Mesenchymal stem cell (in vitro differentiated cells and primary cell): ENCODE results near the gene DYNLT1.

Experiments used
- DNase-seq: peaks from one replicate; pipeline ENCODE4 v3.0.0-alpha.2; 2013
- H2AFZ ChIP-seq: one replicate; pipeline ENCODE4 v1.6.1; 2013; ENCODE audit warnings: low read depth, mild to moderate bottlenecking, control low read depth, inconsistent platforms, low read length, moderate library complexity
- H2AK5ac ChIP-seq: 2 replicates; pipeline ENCODE4 v1.6.1; 2013; ENCODE audit warnings: low read length, moderate library complexity, mild to moderate bottlenecking, inconsistent platforms; ENCODE audit not compliant: severe bottlenecking
- H2BK120ac ChIP-seq: one replicate; pipeline ENCODE4 v1.6.1; 2013; ENCODE audit warnings: low read depth, mild to moderate bottlenecking, inconsistent platforms, low read length, moderate library complexity
- H2BK12ac ChIP-seq, 2 experiments: one replicate each; pipeline ENCODE4 v1.6.1; 2013; ENCODE audit warnings: inconsistent platforms in 2 of 2, low read length in 2 of 2, mild to moderate bottlenecking in 2 of 2, moderate library complexity in 2 of 2, control low read depth in 1 of 2
- H2BK15ac ChIP-seq: one replicate; pipeline ENCODE4 v1.6.1; 2013; ENCODE audit warnings: mild to moderate bottlenecking, low read depth, inconsistent platforms; ENCODE audit not compliant: poor library complexity, severe bottlenecking
- H2BK5ac ChIP-seq: 2 replicates; pipeline ENCODE4 v1.6.1; 2013; ENCODE audit warnings: low read depth, mild to moderate bottlenecking, low read length, control low read depth, inconsistent platforms; ENCODE audit not compliant: poor library complexity, severe bottlenecking
- H3K14ac ChIP-seq, 2 experiments: one replicate each; pipeline ENCODE4 v1.6.1; 2013; ENCODE audit warnings: inconsistent platforms in 2 of 2, low read length in 2 of 2, control low read depth in 1 of 2, mild to moderate bottlenecking in 1 of 2, moderate library complexity in 1 of 2
- H3K18ac ChIP-seq, 2 experiments: one replicate each; pipeline ENCODE4 v1.6.1; 2013; ENCODE audit warnings: inconsistent platforms in 2 of 2, low read length in 2 of 2, control low read depth in 1 of 2, low read depth in 1 of 2, mild to moderate bottlenecking in 1 of 2
- H3K23ac ChIP-seq, 2 experiments: one replicate each; pipeline ENCODE4 v1.6.1; 2013; ENCODE audit warnings: inconsistent platforms in 2 of 2, low read length in 2 of 2, mild to moderate bottlenecking in 2 of 2, moderate library complexity in 2 of 2, control low read depth in 1 of 2
- H3K27ac ChIP-seq: 2 replicates; pipeline ENCODE4 v1.5.1; 2013; ENCODE audit warnings: mild to moderate bottlenecking, moderate library complexity, low read length, control low read depth, inconsistent platforms; ENCODE audit not compliant: poor library complexity, severe bottlenecking
- H3K27me3 ChIP-seq, 2 experiments: 2 replicates each; pipeline versions ENCODE4 v1.6.1 to v1.7.0; 2013; ENCODE audit warnings: low read length in 2 of 2, mild to moderate bottlenecking in 2 of 2, moderate library complexity in 2 of 2, control low read depth in 1 of 2, inconsistent platforms in 1 of 2; ENCODE audit not compliant: control insufficient read depth in 1 of 2, insufficient read depth in 1 of 2
- H3K36me3 ChIP-seq, 2 experiments: 2 replicates each; pipeline versions ENCODE4 v1.6.1 to v1.7.0; 2013; ENCODE audit warnings: low read length in 2 of 2, control low read depth in 1 of 2, inconsistent platforms in 1 of 2, low read depth in 1 of 2, mild to moderate bottlenecking in 1 of 2; ENCODE audit not compliant: insufficient read depth in 2 of 2, control insufficient read depth in 1 of 2
- H3K4ac ChIP-seq, 2 experiments: one replicate each; pipeline ENCODE4 v1.6.1; 2013; ENCODE audit warnings: inconsistent platforms in 2 of 2, low read length in 2 of 2, mild to moderate bottlenecking in 2 of 2, moderate library complexity in 2 of 2, control low read depth in 1 of 2, low read depth in 1 of 2
- H3K4me1 ChIP-seq: 2 replicates; pipeline ENCODE4 v1.6.1; 2013; ENCODE audit warnings: low read depth, low read length, control low read depth; ENCODE audit not compliant: control insufficient read depth, insufficient read depth
- H3K4me2 ChIP-seq: 2 replicates; pipeline ENCODE4 v1.6.1; 2013; ENCODE audit warnings: low read length, mild to moderate bottlenecking, inconsistent platforms; ENCODE audit not compliant: poor library complexity, severe bottlenecking
- H3K4me3 ChIP-seq, 2 experiments: 2 replicates each; pipeline versions ENCODE4 v1.5.1 to v1.7.0; 2013; ENCODE audit warnings: low read length in 2 of 2, mild to moderate bottlenecking in 2 of 2, control low read depth in 1 of 2, low read depth in 1 of 2; ENCODE audit not compliant: insufficient read depth in 1 of 2
- H3K79me1 ChIP-seq: replicated peaks from 2 replicates; pipeline ENCODE4 v1.6.1; 2013; ENCODE audit warnings: mild to moderate bottlenecking, control low read depth, low read length, inconsistent platforms; ENCODE audit not compliant: poor library complexity, severe bottlenecking
- H3K9ac ChIP-seq: 2 replicates; pipeline ENCODE4 v1.7.0; 2013; ENCODE audit warnings: mild to moderate bottlenecking, low read length, moderate library complexity
- H3K9me3 ChIP-seq: 2 replicates; pipeline ENCODE4 v1.7.0; 2013; ENCODE audit warnings: mild to moderate bottlenecking, low read length; ENCODE audit not compliant: control insufficient read depth
- H4K8ac ChIP-seq: one replicate; pipeline ENCODE4 v1.6.1; 2013; ENCODE audit warnings: inconsistent platforms, mild to moderate bottlenecking, low read length, moderate library complexity
- H4K91ac ChIP-seq: one replicate; pipeline ENCODE4 v1.6.1; 2013; ENCODE audit warnings: mild to moderate bottlenecking, low read length, inconsistent platforms
- WGBS: methylation state at CpG from one replicate; pipeline ENCODE4 v1.1.7; 2013; ENCODE audit warnings: mixed read lengths; 5-methylcytosine and 5-hydroxymethylcytosine counted together

Gene DYNLT1

DNA sequence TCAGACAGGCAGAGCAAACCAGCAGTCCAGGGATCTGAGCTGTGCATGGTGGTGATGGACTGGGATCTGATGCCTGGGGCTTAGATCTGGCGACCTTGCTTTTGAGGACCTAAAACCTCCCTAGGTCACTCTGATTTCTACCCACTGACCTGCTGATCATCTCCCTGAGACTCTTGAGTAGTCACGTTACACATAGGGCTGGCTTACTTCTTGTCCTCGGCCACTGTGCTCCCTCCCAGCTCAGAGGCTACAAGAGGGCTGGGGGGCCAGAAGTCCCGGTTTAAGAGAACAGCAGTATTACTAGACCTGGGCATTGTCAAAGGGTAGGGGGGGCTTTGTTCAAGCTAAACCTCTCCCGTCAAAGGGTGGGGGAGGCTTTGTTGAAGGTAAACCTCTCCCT lies 5.5 kb downstream of the DYNLT1 start:
- Histone ChIP-seq H2BK15ac (no peak overlapping the region), H3K9me3 (no peaks in the 10 kb centered on the region), H3K27ac (no peak overlapping the region), H4K91ac (no peak overlapping the region), H4K8ac (no peak overlapping the region), H3K14ac (no peak overlapping the region), H3K23ac (no peak overlapping the region), H3K4me2 (no peak overlapping the region), H3K27me3 (no peaks in the 10 kb centered on the region), H3K4me1 (peaks cover 9% of the 10 kb centered on the region), H3K79me1 (peaks cover 11% of the 10 kb centered on the region), H3K18ac (no peak overlapping the region), H3K9ac (no peak overlapping the region), H2BK120ac (no peak overlapping the region), H2BK12ac (no peak overlapping the region), H2AK5ac (no peak overlapping the region), H3K36me3 (peaks cover 23 to 54% of the 10 kb centered on the region in 2 experiments), H3K4me3 (no peak overlapping the region), H3K4ac (no peak overlapping the region), H2AFZ (no peak overlapping the region), H2BK5ac (no peak overlapping the region)
- 90% methylated on average over 4 of the region's 5 CpGs for WGBS
- DNase-seq = no peak

DNA sequence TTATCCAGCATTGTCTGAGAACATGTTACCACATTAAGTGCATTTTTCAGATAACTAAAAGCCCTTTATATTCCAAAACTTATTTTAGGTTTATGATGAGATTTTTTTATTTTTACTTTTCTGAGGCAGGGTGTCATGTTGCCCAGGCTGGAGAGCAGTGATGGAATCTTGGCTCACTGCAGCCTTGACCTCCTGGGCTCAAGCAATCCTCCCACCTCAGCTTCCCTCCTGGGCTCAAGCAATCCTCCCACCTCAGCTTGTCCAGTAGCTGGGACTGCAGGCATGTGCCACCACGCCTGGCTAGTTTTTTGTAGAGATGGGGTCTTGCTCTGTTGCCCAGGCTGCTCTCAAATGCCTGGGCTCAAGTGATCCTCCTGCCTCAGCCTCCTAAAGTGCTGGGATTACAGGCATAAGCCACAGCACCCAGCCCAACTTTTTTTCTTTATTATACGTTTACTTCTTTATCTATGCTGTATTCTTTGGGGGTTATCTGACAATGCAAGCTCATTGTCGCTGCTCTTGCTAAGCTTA lies 6.2 kb downstream of the DYNLT1 start:
- Histone ChIP-seq H4K8ac (peak overlapping the region; percentile 30), H3K79me1 (peaks cover 11% of the 10 kb centered on the region), H3K27ac (no peak overlapping the region), H3K9ac (no peak overlapping the region), H3K27me3 (no peaks in the 10 kb centered on the region), H2AK5ac (no peak overlapping the region), H2AFZ (no peak overlapping the region), H3K23ac (no peak overlapping the region), H3K4ac (no peak overlapping the region), H2BK5ac (no peak overlapping the region), H3K4me1 (peaks cover 9% of the 10 kb centered on the region), H3K4me2 (no peak overlapping the region), H2BK15ac (no peak overlapping the region), H2BK12ac (no peak overlapping the region), H3K14ac (no peak overlapping the region), H2BK120ac (no peak overlapping the region), H3K36me3 (peaks cover 23 to 60% of the 10 kb centered on the region in 2 experiments), H3K9me3 (no peaks in the 10 kb centered on the region), H3K18ac (no peak overlapping the region), H4K91ac (no peak overlapping the region), H3K4me3 (no peak overlapping the region)
- no peak for DNase-seq
- WGBS = 100% methylated on average over 2 of the region's 3 CpGs

DNA sequence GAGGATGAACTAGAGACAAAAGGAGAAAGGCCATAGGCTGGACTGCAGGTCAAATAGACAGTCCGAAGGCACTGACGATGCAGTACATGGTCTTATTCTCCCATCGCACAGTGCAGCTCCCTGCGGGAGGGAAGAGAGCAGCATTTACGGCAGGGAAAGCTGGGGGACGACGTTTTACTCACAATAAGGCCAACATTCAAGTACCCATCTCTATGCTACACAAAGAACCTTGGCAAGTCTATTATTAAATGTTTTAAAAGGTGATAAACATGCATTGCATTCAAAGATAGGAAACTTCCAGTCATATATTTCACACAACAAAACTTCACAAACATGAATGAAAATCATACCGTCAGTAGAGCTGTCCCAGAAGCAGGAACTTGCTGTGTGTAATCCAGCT lies 7.8 kb downstream of the DYNLT1 start:
- H3K4me1 ChIP-seq = peaks cover 6% of the 10 kb centered on the region
- no peak overlapping the region for H3K27ac ChIP-seq
- no peak overlapping the region for H2BK15ac ChIP-seq
- no peaks in the 10 kb centered on the region for H3K27me3 ChIP-seq
- no peak overlapping the region for H3K18ac ChIP-seq
- no peak overlapping the region for H3K14ac ChIP-seq
- no peak overlapping the region for H2BK12ac ChIP-seq
- no peak for DNase-seq
- no peak overlapping the region for H3K23ac ChIP-seq
- H2AK5ac ChIP-seq = no peak overlapping the region
- no peak overlapping the region for H2BK5ac ChIP-seq
- no peak overlapping the region for H4K91ac ChIP-seq
- WGBS = 97% methylated on average over 5 of the region's 8 CpGs
- no peak overlapping the region for H2BK120ac ChIP-seq
- peaks cover 11% of the 10 kb centered on the region for H3K79me1 ChIP-seq
- H2AFZ ChIP-seq = no peak overlapping the region
- H3K4me2 ChIP-seq = no peak overlapping the region
- no peak overlapping the region for H3K9ac ChIP-seq
- H3K4me3 ChIP-seq = no peak overlapping the region
- no peaks in the 10 kb centered on the region for H3K9me3 ChIP-seq
- no peak overlapping the region for H3K4ac ChIP-seq
- H4K8ac ChIP-seq = peak overlapping the region; percentile 0
- peaks cover 28 to 64% of the 10 kb centered on the region in 2 experiments for H3K36me3 ChIP-seq

DNA sequence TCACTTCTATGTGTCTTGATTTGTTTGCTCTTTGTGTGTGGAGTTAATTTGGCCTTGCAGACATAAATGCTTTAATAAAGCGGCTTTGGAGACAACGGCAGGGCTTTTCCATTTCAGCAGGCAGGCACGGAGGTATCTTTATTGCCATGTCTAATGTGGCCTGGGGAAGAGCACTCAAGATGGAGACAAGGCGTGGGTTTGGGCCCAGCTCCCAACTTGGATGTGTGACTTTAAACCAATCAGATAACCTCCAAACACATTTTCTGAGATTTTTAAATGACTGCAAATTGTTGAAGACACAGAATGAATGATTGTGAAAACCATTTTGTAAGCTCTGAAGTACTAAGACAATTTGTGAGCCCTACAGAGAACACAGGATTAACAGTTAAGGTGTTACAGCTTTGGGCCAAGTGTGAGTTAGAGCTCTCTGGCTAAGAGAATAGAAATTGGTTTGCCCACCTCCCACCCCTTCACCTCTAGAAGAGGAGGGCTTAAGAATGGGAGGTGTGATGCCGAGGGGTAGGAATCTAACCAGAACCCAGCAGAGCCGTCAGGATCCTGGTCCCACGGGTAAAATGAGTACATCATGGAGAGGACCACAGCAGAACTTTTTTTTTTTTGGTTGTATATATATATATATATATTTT lies 9.0 kb downstream of the DYNLT1 start:
- no peak overlapping the region for H3K4ac ChIP-seq
- H2BK120ac ChIP-seq = no peak overlapping the region
- no peak overlapping the region for H3K4me2 ChIP-seq
- H2AK5ac ChIP-seq = no peak overlapping the region
- DNase-seq = no peak
- H2BK12ac ChIP-seq = no peak overlapping the region
- H2BK5ac ChIP-seq = no peak overlapping the region
- no peak overlapping the region for H4K8ac ChIP-seq
- no peak overlapping the region for H2BK15ac ChIP-seq
- H3K9me3 ChIP-seq = no peaks in the 10 kb centered on the region
- no peak overlapping the region for H3K14ac ChIP-seq
- no peaks in the 10 kb centered on the region for H3K27me3 ChIP-seq
- peaks cover 13% of the 10 kb centered on the region for H3K79me1 ChIP-seq
- no peak overlapping the region for H3K23ac ChIP-seq
- WGBS = 100% methylated on average over 2 of the region's 7 CpGs
- no peak overlapping the region for H2AFZ ChIP-seq
- H3K4me3 ChIP-seq = no peak overlapping the region
- peaks cover 9% of the 10 kb centered on the region for H3K4me1 ChIP-seq
- no peak overlapping the region for H3K9ac ChIP-seq
- H3K18ac ChIP-seq = no peak overlapping the region
- no peak overlapping the region for H3K27ac ChIP-seq
- no peak overlapping the region for H4K91ac ChIP-seq
- peaks cover 36 to 61% of the 10 kb centered on the region in 2 experiments for H3K36me3 ChIP-seq
